Epithelial cell of esophagus (primary cell): ENCODE measurements around the gene ADK.

Experiments used
- DNase-seq: peaks from one replicate; pipeline ENCODE4 v3.0.0; 2010; ENCODE audit warnings: low read depth
- H3K4me3 ChIP-seq: 2 replicates; pipeline ENCODE4 v1.5.1; 2011; ENCODE audit warnings: mild to moderate bottlenecking, low read length, control low read depth
- TF ChIP-seq, protein P1 (sequence below): IDR thresholded peaks from 2 replicates; pipeline ENCODE4 v1.5.1; 2011; ENCODE audit warnings: low read depth, mild to moderate bottlenecking, low read length, control low read depth, inconsistent platforms; ENCODE audit not compliant: insufficient read depth; ENCODE audit errors: missing control alignments

ADK gene

GRCh38 chr10:74111799-74112198 lies 39.2 kb upstream of the ADK start:
- TF ChIP-seq, protein P1, sequence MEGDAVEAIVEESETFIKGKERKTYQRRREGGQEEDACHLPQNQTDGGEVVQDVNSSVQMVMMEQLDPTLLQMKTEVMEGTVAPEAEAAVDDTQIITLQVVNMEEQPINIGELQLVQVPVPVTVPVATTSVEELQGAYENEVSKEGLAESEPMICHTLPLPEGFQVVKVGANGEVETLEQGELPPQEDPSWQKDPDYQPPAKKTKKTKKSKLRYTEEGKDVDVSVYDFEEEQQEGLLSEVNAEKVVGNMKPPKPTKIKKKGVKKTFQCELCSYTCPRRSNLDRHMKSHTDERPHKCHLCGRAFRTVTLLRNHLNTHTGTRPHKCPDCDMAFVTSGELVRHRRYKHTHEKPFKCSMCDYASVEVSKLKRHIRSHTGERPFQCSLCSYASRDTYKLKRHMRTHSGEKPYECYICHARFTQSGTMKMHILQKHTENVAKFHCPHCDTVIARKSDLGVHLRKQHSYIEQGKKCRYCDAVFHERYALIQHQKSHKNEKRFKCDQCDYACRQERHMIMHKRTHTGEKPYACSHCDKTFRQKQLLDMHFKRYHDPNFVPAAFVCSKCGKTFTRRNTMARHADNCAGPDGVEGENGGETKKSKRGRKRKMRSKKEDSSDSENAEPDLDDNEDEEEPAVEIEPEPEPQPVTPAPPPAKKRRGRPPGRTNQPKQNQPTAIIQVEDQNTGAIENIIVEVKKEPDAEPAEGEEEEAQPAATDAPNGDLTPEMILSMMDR = no peak
- no peak for DNase-seq
- H3K4me3 ChIP-seq = no peak overlapping the region

- TF ChIP-seq, protein P1 = no peak
- peak; percentile 72 for DNase-seq
- H3K4me3 ChIP-seq = no peak overlapping the region
Observed at GRCh38 chr10:74113546-74113945, 37.5 kb upstream of the ADK start.

- DNase-seq = peak; percentile 9
- TF ChIP-seq, protein P1 = no peak
Observed at GRCh38 chr10:74114041-74114448, 37.0 kb upstream of the ADK start.

DNA sequence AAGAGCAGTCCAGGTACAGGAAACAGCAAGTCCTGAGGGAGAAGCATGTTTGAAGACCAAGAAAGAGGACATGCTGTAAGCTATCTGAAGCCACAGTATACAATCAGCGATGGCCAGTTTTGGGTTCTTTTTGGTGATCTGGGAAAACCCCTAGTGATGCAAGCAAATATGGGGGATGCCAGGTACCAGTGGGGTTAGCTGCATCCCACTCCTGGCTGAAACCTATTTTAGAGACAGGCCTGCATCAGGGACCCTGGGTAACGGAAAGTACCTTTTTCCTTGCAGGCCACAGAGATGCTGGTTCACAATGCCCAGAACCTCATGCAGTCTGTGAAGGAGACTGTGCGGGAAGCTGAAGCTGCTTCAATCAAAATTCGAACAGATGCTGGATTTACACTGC lies 33.3 kb upstream of the ADK start:
- no peak for DNase-seq
- TF ChIP-seq, protein P1 = no peak
- H3K4me3 ChIP-seq = no peak overlapping the region

More at GRCh38 chr10:74114041-74114448, 37.0 kb upstream of the ADK start:
- no peak overlapping the region for H3K4me3 ChIP-seq

GRCh38 chr10:74118804-74119203 lies 32.2 kb upstream of the ADK start:
- TF ChIP-seq, protein P1 = no peak
- H3K4me3 ChIP-seq = no peak overlapping the region
- peak; percentile 54 for DNase-seq

DNA sequence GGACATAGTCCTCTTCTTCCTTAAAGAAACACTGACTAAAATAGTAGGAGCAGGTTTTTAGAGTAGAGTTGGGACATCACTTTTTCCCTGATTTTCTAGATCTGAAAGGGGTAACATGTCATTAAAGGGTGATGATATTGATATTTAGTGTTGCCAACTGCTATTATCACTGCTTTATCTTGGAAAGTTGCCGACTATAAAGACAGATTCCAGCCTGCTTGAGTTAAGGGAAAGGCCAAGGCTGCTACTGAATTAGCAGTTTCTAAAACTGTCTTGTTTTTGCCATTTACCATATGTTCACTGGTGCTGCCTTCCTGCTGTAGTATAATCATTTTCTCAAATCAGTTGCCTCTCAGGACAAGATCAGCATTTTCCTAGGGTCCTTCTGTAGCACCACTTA lies 30.1 kb upstream of the ADK start:
- no peak overlapping the region for H3K4me3 ChIP-seq
- TF ChIP-seq, protein P1 = no peak
- DNase-seq = no peak

- TF ChIP-seq, protein P1 = no peak
- no peak for DNase-seq
- H3K4me3 ChIP-seq = no peak overlapping the region
Observed at GRCh38 chr10:74121368-74121767, 29.7 kb upstream of the ADK start.
